Breast epithelium (tissue), 3 donors: ENCODE data around the gene ZNF587.
"Not testable (repeated sequence)": the region's sequence is repeated elsewhere in the genome, so short reads cannot be mapped to it uniquely, and the experiment has no call there.

ENCODE experiments used
- POLR2AphosphoS5 ChIP-seq, 3 donors: sonication (generic); formaldehyde crosslinking; IDR thresholded peaks; one replicate each; pipeline ENCODE4 v1.6.1; 2017; ENCODE audit warnings: antibody characterized with exemption in 3 of 3
- TF ChIP-seq, protein P1 (sequence below), 3 donors: fragments of 450-650 bp; IDR thresholded peaks; one replicate each; pipeline ENCODE4 v1.5.1; 2016 to 2017; ENCODE audit warnings: antibody characterized with exemption in 3 of 3, mild to moderate bottlenecking in 3 of 3, moderate library complexity in 3 of 3

DNA sequence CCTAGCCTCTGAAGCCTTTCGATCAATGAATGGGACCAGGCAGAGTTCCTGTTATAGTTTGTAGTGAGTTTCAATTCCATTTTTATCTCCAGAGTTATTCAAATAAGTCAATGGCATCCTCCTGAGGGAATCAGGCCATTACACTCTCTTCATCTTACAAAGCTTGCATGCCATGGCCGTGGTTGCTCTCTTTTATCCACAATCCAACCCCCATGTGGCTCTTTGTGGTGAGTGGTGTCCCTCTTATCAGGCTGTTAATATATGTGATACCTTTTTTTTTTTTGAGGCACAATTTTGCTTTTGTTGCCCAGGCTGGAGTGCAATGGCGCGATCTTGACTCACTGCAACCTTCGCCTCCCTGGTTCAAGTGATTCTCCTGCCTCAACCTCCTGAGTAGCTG lies 12.7 kb upstream of the ZNF587 start:
- TF ChIP-seq POLR2AphosphoS5 (IDR thresholded peaks at IDR 0.05) = not testable (repeated sequence)
- TF ChIP-seq, protein P1, sequence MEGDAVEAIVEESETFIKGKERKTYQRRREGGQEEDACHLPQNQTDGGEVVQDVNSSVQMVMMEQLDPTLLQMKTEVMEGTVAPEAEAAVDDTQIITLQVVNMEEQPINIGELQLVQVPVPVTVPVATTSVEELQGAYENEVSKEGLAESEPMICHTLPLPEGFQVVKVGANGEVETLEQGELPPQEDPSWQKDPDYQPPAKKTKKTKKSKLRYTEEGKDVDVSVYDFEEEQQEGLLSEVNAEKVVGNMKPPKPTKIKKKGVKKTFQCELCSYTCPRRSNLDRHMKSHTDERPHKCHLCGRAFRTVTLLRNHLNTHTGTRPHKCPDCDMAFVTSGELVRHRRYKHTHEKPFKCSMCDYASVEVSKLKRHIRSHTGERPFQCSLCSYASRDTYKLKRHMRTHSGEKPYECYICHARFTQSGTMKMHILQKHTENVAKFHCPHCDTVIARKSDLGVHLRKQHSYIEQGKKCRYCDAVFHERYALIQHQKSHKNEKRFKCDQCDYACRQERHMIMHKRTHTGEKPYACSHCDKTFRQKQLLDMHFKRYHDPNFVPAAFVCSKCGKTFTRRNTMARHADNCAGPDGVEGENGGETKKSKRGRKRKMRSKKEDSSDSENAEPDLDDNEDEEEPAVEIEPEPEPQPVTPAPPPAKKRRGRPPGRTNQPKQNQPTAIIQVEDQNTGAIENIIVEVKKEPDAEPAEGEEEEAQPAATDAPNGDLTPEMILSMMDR (IDR thresholded peaks at IDR 0.05) = not testable (repeated sequence)
